ENCODE data around the gene MDFIC2. TPM values are rescaled to one million over a fixed set of nuclear protein-coding genes. Genes with fewer than 3 reads are reported as not detected.
"Not testable (repeated sequence)": the region's sequence is repeated elsewhere in the genome, so short reads cannot be mapped to it uniquely, and the experiment has no call there.

The MDFIC2 gene
- total RNA-seq, 1 experiment from 2014 or later, result not detected

- DNase-seq (ENCODE audit: low spot score), result peak; percentile 9
These were observed 51.2 kb downstream of the MDFIC2 start for GRCh38 chr3:70261283-70261682.

GRCh38 chr3:70256566-70256965, 55.9 kb downstream of the MDFIC2 start:
- no peak for DNase-seq (ENCODE audit: low spot score)

DNA sequence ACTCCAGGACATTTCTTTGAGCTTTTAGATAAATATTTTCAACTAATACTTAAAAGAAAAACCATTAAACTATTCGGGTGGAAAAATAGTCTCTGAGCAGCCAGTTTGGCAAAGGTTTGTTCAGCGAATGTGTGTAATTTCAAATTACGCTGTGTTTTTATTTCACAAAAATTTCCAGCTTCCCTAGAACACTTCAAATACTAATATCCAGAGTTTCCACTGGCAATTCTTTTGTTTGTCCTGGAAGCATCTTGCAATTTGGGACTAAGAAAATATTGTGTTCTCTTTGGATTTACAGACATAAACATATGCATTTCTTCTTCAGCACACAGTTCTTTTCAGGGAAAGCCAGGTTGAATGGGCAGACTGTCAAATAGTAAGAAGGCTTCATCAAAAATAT, 61.9 kb downstream of the MDFIC2 start:
- DNase-seq (ENCODE audit: low spot score), result no peak

- no peak for DNase-seq (ENCODE audit: low spot score)
These were observed 62.8 kb downstream of the MDFIC2 start for GRCh38 chr3:70249509-70250160.

GRCh38 chr3:70248856-70249255, 63.6 kb downstream of the MDFIC2 start:
- no peak for DNase-seq (ENCODE audit: low spot score)

GRCh38 chr3:70247955-70248354, 64.5 kb downstream of the MDFIC2 start:
- no peak for DNase-seq (ENCODE audit: low spot score)

- no peak for DNase-seq (ENCODE audit: low spot score)
These were observed 66.5 kb downstream of the MDFIC2 start for GRCh38 chr3:70245746-70246525.

GRCh38 chr3:70244422-70244821, 68.0 kb downstream of the MDFIC2 start:
- DNase-seq (ENCODE audit: low spot score), result no peak

GRCh38 chr3:70242297-70242882, 70.0 kb downstream of the MDFIC2 start:
- no peak for DNase-seq (ENCODE audit: low spot score)

DNA sequence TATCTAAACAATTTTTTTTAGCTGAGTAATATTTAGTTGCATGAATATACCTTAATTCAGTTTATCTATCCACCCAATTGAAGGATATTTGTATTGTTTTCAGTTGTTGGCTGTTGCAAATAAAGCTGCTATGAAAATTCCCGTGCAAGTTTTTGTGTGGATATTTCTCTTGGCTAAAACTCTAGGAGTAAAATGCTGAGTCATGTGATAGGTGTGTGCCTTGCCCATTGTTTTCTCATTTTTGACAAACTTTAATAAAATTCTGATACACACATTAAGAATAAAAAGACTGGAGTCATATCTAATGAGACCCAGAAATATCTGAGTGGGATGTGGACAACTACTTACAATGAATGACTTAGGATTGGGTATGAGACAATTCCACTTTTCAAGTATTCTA, 78.6 kb downstream of the MDFIC2 start:
- DNase-seq (ENCODE audit: low spot score), result no peak

- DNase-seq (ENCODE audit: low spot score), result no peak
These were observed 79.3 kb downstream of the MDFIC2 start for GRCh38 chr3:70233112-70233511.

GRCh38 chr3:70231266-70231701, 81.2 kb downstream of the MDFIC2 start:
- DNase-seq (ENCODE audit: low spot score), result no peak

DNA sequence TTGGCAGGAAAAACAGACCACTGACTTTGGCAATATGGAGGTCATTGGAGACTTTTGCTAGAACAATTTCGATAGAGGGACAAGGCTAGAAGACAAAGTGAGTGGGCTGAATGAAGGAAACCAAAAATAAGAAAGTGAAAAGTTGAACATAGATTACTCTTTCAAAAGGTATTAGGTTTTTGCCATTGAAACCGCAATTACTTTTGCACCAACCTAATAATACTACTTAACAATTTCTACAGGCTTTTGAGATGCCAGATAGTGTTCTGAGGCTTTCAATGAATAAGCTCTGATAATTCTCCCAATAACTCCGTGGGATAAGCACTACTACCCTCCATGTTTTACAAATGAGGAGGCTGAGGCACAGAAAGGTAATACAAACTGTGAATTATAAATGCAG, 85.0 kb downstream of the MDFIC2 start:
- no peak for DNase-seq (ENCODE audit: low spot score)

DNA sequence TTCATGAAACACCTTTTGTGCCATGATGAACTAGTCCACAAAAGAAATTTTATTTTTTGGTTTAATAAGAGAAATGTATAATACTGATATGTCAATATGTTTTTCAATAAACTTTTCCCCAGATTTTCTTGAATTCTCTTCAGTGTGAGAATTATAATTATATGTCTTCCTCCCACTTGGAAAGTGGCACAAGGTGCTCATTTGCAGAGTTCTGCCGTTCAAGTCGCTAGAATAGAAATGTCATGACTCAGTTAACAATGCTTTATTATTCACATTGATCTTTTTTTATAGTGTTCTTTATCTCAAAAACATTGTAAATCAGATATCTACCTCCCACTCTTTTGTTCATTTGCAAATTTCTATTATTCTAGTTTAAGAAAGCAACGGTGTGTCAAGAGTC, 87.3 kb downstream of the MDFIC2 start:
- no peak for DNase-seq (ENCODE audit: low spot score)

DNA sequence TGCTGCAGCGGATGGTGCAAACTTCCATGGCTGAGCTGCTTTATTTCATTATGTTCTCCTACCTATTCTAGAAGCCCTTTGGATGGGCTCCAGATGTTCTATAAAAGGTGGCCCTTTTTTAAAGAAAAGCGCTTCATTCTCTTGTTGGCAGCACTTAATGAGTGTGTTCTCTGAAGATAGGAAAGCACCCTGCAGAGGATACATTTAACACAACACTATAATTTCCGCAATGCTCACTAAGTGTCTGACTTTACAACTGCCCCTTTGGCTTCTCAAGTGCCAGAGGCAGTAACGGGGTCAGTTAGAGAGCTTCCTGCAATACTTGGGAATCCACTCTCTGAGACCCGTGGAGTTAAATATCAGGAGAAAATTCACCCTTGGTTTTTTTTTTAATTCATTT, 88.1 kb downstream of the MDFIC2 start:
- no peak for DNase-seq (ENCODE audit: low spot score)

DNA sequence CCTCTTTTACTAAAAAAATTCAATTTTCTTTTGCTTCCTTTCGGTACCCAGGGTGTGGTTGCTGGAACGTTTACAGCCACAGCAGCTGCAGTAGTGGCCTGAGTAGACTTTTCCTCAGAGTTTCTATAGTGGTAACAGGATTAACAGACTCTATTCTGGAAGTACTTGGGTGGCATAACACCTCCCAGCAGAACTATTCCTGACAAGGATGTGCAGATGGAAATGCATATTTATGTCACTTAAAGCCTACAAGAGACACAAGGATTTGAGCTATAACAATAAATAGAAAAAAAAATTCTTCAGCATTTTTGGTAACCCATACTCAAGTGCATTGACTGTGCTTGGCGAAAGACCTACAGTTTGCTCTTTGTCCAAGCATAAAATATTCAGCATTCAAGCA, 94.0 kb downstream of the MDFIC2 start:
- DNase-seq (ENCODE audit: low spot score), result no peak

GRCh38 chr3:70211274-70211673, 101.2 kb downstream of the MDFIC2 start:
- not testable (repeated sequence) for DNase-seq (ENCODE audit: low spot score)

GRCh38 chr3:70201975-70202374, 110.5 kb downstream of the MDFIC2 start:
- no peak for DNase-seq (ENCODE audit: low spot score)

- DNase-seq (ENCODE audit: low spot score), result no peak
These were observed 122.5 kb downstream of the MDFIC2 start for GRCh38 chr3:70189884-70190473.

DNA sequence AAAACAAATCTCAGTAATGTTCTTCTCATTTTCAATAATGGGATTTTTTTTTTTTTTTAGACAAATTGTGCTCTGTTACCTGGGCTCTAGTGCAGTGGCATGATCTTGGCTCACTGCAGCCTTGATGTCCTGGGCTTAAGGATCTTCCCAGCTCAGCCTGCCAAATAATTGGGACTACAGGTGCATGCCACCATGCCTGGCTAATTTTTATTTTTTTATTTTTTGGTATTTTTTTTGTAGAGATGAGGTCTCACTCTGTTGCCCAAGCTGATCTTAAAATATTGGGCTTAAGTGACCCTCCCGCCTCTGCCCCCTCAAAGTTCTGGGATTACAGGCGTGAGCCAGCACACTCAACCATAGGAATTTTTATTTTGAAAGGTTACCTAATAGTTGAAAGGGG, 126.2 kb downstream of the MDFIC2 start:
- DNase-seq (ENCODE audit: low spot score), result no peak

DNA sequence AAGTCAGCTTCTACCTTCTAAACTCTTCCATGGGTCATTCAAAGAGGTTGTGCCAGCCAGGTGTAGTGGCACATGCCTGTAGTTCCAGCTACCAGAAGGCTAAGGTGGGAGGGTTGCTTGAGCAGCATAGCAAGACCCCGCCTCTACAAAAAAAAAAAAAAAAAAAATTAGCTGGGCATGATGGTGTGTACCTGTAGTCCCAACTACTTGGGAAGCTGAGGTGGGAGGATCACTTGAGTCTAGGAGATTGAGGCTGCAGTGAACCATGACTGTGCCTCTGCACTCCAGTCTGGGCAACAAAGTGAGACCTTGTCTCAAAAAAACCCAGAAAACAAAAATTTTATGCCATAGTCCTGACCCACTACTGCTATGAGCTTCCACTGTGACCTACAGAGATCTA, 126.8 kb downstream of the MDFIC2 start:
- no peak for DNase-seq (ENCODE audit: low spot score)

DNA sequence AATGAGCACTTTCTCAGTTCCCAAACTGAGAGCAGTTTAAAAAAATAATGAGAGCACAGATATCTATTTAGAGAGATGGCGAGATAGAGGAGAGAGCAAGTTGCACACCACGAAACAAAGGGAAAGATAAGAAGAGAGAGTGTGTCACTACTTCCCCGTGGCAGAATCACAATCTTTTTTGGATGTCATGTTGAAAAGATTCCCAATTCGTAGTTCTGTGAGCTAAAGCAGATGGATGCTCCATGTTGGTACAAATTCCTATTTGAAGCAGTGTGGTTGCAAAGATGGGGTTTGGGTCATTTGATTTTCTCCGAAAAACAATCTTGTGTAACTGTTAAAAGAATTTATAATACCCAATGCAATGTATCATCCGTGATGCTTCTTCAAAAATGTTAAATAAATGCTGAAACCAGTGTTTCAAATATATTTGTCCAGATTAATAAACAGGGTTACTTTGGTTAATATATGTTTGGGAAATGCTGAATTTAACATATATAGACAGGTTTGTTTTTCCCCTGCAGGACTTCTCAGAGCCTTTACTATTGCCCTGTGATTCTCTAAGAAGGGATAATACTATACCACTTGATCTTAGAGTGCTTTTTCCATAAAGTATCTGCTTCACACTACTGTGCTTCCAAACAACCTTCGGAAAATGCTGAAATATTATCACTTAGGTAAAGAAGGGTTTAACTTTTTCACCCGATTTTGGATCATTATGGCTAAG, 128.5 kb downstream of the MDFIC2 start:
- DNase-seq (ENCODE audit: low spot score), result no peak

All from HT-29 (cell line).